ENCODE results near the gene PLEKHM2.

Gene PLEKHM2

DNA sequence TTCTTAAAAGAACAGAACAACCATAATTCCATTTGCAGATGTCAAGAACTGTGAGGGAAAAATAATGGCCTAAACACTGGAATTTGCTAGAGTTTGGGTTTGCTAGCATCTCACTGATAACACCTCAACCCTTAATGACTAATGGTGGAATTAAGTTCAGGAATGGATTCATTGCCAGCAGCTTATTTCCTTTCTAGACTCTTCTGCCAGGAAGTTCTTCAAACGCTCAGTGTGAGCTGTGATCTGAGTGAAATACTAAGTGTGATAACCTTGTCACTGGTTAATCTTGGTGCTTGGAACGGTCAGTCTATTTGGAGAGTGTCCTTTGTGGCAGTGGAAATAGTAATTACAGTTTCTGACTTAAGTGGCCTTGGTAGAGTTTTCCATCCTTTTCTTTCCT lies 21.6 kb upstream of the PLEKHM2 start:
- Histone ChIP-seq H4K20me1 (ENCODE audit: insufficient read depth, low read length) (no peaks in the 10 kb centered on the region), H3K4me3 (ENCODE audit: low read depth, low read length, poor library complexity, severe bottlenecking) (no peak overlapping the region), H3K4me2 (ENCODE audit: low read length) (no peak overlapping the region), H3K27me3 (ENCODE audit: insufficient read depth, low read length) (no peaks in the 10 kb centered on the region), H3K79me2 (ENCODE audit: insufficient read depth, low read length) (no peaks in the 10 kb centered on the region), H3K9ac (ENCODE audit: low read length) (no peak overlapping the region), H3K9me2 (ENCODE audit: low read depth, low read length) (no peaks in the 10 kb centered on the region), H3K27ac (ENCODE audit: low read depth, low read length, poor library complexity, severe bottlenecking) (no peak overlapping the region), H3K36me3 (ENCODE audit: insufficient read depth, low read length) (peaks cover 44% of the 10 kb centered on the region), H3K4me1 (ENCODE audit: insufficient read depth, low read length, severe bottlenecking) (no peaks in the 10 kb centered on the region), H2AFZ (ENCODE audit: low read length) (no peak overlapping the region), H3K9me3 (ENCODE audit: low read length) (no peaks in the 10 kb centered on the region), H3F3A (ENCODE audit: insufficient read depth, low read length) (no peaks in the 10 kb centered on the region)
- TF ChIP-seq, protein P1, sequence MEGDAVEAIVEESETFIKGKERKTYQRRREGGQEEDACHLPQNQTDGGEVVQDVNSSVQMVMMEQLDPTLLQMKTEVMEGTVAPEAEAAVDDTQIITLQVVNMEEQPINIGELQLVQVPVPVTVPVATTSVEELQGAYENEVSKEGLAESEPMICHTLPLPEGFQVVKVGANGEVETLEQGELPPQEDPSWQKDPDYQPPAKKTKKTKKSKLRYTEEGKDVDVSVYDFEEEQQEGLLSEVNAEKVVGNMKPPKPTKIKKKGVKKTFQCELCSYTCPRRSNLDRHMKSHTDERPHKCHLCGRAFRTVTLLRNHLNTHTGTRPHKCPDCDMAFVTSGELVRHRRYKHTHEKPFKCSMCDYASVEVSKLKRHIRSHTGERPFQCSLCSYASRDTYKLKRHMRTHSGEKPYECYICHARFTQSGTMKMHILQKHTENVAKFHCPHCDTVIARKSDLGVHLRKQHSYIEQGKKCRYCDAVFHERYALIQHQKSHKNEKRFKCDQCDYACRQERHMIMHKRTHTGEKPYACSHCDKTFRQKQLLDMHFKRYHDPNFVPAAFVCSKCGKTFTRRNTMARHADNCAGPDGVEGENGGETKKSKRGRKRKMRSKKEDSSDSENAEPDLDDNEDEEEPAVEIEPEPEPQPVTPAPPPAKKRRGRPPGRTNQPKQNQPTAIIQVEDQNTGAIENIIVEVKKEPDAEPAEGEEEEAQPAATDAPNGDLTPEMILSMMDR (IDR thresholded peaks at IDR 0.05; ENCODE audit: low read length), result no peak
- no peak for TF ChIP-seq EZH2 (IDR thresholded peaks at IDR 0.05; ENCODE audit: borderline replicate concordance, low read length)

DNA sequence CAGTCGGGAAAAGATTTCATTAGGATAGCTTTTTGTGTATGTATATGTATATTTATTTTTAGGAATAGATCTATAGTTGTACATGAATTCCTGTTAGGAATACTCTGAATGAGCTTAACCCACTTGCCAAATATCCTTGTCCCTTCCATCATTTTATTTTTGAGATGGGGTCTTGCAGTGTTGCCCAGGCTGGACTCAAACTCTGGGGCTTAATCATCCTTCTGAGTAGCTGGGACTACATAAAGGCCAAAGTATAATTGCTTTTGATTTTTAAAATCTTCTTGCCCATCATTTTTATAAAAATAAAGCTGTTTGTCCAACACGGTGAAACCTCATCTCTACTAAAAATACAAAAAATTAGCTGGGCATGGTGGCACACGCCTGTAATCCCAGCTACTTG lies 20.2 kb upstream of the PLEKHM2 start:
- Histone ChIP-seq H3K4me2 (ENCODE audit: low read length) (no peak overlapping the region), H3K79me2 (ENCODE audit: insufficient read depth, low read length) (no peaks in the 10 kb centered on the region), H3K27me3 (ENCODE audit: insufficient read depth, low read length) (no peaks in the 10 kb centered on the region), H3K4me3 (ENCODE audit: low read depth, low read length, poor library complexity, severe bottlenecking) (no peak overlapping the region), H2AFZ (ENCODE audit: low read length) (no peak overlapping the region), H3K27ac (ENCODE audit: low read depth, low read length, poor library complexity, severe bottlenecking) (no peak overlapping the region), H4K20me1 (ENCODE audit: insufficient read depth, low read length) (no peaks in the 10 kb centered on the region), H3K9me3 (ENCODE audit: low read length) (no peaks in the 10 kb centered on the region), H3F3A (ENCODE audit: insufficient read depth, low read length) (no peaks in the 10 kb centered on the region), H3K9me2 (ENCODE audit: low read depth, low read length) (no peaks in the 10 kb centered on the region), H3K4me1 (ENCODE audit: insufficient read depth, low read length, severe bottlenecking) (no peaks in the 10 kb centered on the region), H3K9ac (ENCODE audit: low read length) (no peak overlapping the region), H3K36me3 (ENCODE audit: insufficient read depth, low read length) (peaks cover 35% of the 10 kb centered on the region)
- TF ChIP-seq, protein P1 (IDR thresholded peaks at IDR 0.05; ENCODE audit: low read length), result no peak

DNA sequence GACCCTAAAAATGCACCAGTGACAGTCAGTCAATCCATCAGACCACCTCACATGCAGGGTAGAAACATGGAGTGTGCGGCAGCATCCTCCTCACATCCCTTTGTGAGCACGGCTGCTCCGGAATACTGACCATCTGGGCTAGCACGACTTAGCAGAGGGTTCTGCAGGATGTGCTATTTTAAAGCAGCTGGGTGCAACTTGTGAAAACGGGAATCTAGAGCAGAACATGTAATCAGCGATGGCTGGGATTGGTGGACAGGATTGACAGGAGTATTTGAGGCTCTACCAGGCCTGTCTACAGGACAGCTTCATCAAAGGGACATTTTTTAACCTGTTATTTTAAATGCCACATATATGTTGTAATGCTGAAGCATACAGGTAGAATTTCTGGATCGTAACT lies 16.8 kb upstream of the PLEKHM2 start:
- Histone ChIP-seq H3K79me2 (ENCODE audit: insufficient read depth, low read length) (no peaks in the 10 kb centered on the region), H3K4me1 (ENCODE audit: insufficient read depth, low read length, severe bottlenecking) (no peaks in the 10 kb centered on the region), H3K9me3 (ENCODE audit: low read length) (no peaks in the 10 kb centered on the region), H3K9ac (ENCODE audit: low read length) (no peak overlapping the region), H4K20me1 (ENCODE audit: insufficient read depth, low read length) (no peaks in the 10 kb centered on the region), H3F3A (ENCODE audit: insufficient read depth, low read length) (no peaks in the 10 kb centered on the region), H2AFZ (ENCODE audit: low read length) (no peak overlapping the region), H3K4me2 (ENCODE audit: low read length) (no peak overlapping the region), H3K36me3 (ENCODE audit: insufficient read depth, low read length) (peaks cover under 1% of the 10 kb centered on the region; the same call in 1 of the 2 replicates), H3K27ac (ENCODE audit: low read depth, low read length, poor library complexity, severe bottlenecking) (no peak overlapping the region), H3K9me2 (ENCODE audit: low read depth, low read length) (no peaks in the 10 kb centered on the region), H3K4me3 (ENCODE audit: low read depth, low read length, poor library complexity, severe bottlenecking) (no peak overlapping the region), H3K27me3 (ENCODE audit: insufficient read depth, low read length) (no peaks in the 10 kb centered on the region)
- TF ChIP-seq EZH2 (IDR thresholded peaks at IDR 0.05; ENCODE audit: borderline replicate concordance, low read length), result no peak
- TF ChIP-seq, protein P1 (IDR thresholded peaks at IDR 0.05; ENCODE audit: low read length), result no peak

Measured in OCI-LY1 (cell line).